GM19099 (cell line): Measurements from ENCODE around the gene INAFM2.

Source experiments
- POLR2A ChIP-seq: IDR thresholded peaks from 3 replicates; pipeline ENCODE4 v1.6.1; 2011; ENCODE audit warnings: low read depth; ENCODE audit not compliant: insufficient read length; ENCODE audit errors: extremely low read depth

Gene INAFM2

DNA sequence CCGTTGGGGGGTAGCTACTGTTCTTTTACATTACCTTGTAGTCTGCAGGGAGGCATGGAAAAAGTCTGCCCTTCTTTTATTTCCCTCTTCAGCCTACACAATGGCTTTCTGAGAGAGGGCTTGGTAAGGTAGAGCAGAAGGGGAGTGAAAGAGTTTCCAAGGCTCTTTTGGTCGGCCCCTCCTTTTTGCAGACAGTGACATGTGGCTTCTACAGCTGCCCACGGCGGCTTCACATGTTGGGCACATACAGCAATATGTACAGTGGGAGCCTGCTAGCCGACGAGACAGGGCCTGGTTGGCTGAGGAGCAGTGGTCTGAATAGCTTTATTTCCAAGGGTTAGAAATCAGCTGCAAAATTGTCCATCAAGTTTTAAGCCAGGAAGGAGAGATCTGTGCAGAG lies 4.0 kb downstream of the INAFM2 start:
- TF ChIP-seq POLR2A, result no peak

DNA sequence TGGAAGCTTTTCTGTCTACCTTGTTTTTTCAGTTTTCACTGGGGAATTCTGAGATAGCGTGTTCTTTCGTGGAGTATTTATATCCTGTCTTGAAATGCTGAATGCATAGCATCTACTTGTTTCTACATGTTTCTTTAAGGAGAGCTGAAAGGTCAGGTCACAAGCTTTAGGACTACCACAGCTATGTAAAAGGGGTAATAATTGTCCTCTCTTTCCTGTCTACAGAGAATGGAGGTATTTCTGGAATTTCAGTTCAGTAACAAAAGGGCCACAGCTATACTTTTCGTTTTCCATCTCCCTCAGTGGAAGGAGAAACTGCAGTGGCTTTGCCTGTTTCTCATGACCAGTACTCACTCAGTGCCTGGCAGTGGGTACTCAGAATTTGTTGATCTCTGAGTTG lies 4.7 kb downstream of the INAFM2 start:
- TF ChIP-seq POLR2A, result no peak

DNA sequence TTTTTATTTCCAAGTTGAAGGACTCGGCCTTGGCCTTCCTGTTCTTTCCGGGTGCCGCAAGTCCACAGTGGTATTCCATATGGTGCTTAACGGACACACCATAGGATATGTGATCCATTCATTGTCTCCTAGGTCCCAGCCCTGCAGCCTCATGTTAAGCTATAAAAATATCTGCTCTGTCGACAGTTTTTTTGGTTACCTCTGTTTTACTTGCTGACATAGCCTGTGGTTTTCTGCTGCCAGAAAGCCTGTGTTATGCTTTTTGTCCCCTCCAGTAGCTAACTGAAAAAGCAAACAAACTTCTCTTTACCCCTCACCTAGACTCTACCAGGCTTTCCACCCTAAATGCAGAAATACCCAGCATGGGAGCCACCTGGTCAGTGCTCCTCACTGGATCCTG lies 5.3 kb downstream of the INAFM2 start:
- no peak for TF ChIP-seq POLR2A

DNA sequence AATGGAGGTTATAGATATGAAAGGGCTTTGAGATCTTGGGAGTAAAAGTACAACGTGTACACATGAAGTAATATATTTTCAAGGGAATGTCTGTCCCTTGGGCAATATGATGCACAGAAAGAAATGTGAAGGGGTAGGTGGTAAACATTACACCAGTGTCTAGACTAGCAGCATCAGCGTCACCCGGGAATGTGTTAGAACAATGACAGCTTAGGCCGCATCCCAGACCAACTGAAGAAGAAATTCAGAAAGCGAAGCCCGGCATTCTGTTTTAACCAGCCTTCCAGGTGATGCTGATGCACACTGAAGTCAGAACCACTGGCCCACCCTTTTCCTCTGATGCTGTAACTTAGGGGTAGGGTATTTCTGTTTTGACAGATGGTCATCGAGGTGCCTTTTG lies 6.3 kb downstream of the INAFM2 start:
- no peak for TF ChIP-seq POLR2A

DNA sequence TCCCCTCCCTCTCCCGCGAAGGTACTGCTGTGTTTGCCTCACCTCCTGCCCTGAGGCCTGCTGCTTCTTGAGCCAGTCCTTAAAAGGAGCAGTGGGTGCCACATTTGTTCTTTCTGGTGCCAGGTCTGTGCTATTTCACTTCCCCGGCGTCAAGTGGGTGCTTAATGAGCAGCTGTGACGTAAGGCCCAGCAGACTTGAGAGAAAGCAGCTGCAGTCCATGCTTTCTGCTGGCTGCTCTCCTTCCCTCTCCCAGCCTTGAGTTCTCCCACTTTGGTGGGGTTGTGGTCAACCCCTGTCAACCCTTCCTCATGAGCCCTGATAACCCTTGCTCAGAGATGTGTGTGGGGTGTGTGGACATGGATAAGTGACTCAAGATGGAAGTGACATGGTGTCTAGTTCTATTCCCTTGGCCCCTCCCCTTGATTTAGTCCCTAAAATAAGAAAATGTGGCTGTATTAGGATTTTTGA lies 6.9 kb downstream of the INAFM2 start:
- no peak for TF ChIP-seq POLR2A

DNA sequence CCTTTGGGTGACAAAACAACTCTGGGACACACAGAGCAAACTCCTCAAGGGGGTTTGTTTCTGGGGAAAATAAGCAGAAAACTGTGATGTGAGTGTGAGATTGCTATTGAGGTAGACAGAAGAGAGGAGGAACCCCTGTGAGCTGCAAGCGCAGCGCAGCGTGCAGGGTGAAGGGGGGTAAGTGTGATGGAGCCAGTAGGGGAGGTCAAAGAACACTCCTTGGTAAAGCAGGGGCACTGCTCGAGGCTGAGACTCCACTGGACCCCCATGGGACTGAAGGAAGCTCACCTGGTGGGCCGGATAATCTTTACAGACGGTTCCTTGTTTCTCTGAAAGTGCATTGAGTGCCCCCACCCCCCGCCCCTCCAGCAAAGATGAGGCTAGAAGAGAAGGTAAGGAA lies 7.5 kb downstream of the INAFM2 start:
- no peak for TF ChIP-seq POLR2A

DNA sequence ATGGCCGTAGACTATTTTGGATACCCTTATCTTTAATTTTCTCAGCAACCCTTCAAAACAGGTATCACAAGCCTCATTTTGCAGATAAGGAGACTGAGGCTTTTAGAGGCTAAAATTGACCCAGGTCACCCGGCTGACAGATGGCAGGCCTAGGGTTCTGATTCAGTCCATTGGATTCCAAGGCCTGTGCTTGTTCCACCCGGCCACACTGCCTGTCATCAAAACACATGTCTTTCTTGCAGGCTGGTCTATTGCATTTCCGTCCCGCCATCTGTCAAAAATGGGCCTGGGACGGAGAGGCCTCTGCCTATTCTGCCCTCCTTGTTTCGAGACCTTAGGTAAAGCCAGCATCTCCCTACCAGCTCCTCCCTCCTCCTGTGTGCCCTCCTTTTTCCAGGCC lies 8.1 kb downstream of the INAFM2 start:
- TF ChIP-seq POLR2A, result no peak

DNA sequence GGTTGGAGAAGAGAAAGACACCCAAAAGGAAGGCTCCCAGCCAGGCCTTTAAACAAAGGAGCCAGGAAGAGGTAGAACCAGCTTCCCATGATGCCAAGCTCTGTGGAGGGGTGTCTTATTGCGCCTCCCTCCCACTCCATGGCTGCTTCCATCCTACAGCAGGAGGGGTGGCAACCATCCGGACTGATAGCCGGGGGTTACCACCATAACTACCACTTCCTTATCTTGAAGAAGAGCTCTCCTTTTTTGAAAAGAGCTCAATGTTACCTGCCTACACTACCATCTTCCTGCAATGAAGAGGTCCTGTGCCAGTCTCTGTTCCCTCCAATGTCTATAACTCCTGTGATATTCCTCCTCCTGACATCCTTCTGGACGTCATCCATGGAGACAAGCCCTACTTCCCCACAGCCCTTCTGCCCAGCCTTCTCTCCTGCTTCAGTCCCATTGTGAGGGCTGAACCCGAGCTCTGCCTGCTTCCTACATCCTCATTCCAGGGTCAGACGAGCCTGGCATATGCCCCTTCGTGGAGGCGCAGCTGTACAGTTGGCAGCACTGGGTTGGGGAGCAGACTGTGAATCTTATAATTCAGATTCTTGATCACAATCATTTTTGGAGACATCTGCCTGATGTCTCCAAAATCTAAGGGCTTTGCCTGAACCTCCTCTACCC lies 8.8 kb downstream of the INAFM2 start:
- TF ChIP-seq POLR2A, result no peak

DNA sequence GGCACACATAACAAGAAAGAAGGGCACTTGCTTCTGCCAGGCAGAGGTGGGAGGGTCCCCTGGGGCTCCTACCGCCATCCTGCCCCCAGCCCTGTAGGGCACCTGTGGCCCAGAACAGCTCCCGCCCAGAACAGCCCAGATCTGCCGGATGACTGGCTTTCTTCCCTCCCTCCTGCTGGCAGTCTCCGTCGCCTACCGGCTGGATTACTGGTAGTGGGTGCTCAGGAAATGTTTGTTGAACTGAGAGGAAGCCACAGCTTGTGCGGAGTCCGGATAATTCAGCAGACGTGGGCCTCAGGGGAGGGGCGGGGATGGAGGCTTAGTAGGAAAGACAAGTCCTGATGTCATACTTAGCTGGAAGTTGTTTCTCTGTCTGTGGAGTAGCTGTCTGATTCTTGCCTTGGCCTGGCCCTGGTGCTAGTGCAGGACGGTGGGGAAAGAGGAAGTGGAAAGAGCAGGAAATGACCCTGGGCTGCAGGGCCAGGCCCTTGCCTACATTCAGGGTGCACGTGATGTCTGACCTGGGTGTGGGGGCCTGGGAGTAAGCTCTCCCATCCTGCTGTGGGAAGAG lies 10.5 kb downstream of the INAFM2 start:
- TF ChIP-seq POLR2A, result no peak

DNA sequence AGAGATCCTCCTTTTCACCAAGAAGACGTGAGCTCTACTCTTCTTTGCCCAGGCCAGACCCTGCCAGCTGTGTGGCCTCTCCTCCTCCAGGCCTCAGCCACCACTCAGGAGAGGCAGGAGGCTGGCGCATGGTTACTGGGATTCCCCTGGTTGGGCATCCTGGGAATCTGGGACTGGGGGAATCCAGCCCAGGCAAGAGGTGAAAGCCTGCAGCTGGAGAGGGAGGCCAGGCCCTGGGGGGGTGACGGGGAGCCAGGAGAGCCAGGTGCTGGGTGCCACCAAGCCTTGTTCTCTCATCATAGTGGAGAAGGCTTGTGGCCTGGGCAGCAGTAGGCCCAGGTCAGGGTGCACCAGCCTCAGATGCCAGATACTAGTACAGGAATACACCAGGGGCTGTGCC lies 11.0 kb downstream of the INAFM2 start:
- TF ChIP-seq POLR2A, result no peak

DNA sequence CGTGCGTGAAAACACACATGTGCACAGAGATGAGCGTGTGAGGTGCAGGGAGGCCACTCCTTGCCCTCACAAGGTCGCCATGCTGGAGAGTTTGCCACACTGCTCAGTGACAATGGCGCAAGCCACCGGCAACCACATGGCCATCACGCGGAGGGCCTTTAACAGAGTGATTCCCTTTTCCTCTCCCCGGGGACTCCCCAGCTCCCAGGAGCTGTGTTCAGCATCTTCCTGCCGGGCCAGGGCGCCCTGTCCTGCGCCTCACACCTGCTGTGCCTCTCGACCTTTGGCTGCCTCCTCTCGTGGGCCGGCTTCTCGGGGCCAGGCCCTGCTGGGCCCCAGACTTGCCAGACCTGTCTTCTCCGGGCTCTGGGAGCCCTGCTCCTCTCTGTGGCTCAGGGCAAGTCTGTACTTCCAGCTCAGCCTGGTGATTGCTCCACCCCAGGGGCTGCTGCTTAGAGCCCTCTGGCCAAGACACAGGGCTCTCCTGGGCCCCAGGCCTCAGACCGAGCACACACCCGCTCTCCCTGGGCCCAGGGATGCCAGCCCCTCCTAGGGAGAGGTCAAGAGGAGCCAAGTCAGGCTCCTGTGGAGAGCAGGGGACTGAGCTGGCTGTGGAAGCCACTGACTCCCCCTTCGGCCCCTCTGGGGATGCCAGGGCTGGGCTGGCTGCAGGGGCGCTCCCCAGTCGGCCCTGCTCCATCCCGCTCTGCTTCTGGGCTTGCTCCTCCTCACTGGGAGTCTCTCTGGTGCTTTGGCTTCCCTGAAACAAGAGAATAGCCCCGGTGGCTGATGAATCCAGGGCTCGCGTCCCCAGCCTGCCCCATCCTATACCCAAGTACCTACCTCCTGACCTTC lies 11.7 kb downstream of the INAFM2 start:
- TF ChIP-seq POLR2A, result no peak

DNA sequence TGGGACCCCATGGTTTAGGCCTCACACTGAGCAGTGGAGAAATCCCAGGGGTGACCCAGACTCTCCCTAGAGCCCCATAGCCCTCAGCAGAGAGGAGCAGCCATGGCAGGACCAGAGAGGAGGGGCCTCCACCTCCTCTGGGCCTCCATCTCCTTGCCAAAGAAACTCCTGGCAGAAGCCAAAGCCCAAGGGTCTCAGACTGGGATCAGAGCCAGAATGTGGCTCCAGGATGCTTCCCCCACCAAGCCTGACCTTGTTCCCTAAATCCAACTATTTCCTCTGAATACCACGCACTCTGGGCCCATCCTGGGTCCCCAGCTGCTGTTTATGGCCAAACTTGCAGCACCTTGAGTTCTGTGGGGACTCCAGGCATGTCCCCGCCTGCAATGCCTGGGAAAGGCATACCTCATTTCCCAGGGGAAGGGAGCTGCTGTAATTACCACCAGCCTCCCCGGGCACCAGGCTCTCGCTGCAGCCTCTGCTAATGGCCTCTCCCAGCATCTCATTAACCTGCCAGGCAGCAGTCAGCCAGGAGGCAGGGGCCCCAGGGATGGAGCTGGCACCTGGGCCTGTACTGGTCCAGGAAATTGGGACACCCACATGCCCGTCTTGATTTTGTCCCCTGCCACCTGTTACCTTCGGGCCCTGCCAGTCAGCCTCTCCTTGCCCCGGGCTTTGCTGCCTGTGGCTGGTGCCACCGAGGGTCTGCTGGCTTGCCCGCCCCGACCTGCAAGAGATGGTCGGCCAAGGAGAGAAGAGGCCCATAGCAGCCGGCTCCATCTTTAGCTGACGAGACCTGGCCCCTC lies 12.6 kb downstream of the INAFM2 start:
- no peak for TF ChIP-seq POLR2A

DNA sequence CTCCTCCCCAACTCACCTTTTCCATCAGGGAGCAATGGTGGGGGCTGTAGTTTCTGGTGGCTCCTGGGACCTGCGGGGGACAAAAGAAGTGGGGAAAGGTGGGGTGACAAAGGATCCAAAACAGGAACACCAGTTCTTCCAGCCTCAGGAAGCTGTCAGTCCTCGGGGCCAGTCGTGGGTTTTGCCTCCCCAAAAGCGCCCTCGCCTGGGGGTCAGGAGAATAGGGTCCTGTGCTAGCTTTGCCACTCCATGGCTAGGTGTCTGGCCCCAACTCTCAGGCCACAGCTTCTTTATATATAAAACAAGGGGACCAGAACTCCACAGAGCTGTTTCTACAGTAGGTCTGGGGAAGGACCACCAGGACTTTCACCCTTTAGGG lies 13.2 kb downstream of the INAFM2 start:
- TF ChIP-seq POLR2A, result no peak

DNA sequence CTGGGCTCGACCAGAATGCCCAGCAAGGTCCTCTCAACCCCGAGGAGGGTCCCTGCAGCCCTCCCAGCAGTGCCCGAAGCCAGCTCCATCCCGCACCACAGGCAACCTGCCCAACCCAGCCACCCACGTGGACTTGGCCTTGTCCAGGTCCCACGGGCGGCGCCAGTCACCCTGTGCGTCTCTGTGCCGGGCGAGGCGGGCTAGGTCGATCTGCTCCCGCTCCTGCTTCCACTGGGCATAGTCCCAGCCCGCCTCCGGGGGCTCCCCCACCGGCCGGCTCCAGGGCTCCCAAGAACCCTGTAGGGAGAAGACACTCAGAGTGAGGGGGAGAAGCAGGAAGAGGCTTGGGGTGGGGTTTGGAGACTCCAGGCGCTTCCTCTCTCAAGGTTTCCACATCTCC lies 14.1 kb downstream of the INAFM2 start:
- TF ChIP-seq POLR2A, result no peak

DNA sequence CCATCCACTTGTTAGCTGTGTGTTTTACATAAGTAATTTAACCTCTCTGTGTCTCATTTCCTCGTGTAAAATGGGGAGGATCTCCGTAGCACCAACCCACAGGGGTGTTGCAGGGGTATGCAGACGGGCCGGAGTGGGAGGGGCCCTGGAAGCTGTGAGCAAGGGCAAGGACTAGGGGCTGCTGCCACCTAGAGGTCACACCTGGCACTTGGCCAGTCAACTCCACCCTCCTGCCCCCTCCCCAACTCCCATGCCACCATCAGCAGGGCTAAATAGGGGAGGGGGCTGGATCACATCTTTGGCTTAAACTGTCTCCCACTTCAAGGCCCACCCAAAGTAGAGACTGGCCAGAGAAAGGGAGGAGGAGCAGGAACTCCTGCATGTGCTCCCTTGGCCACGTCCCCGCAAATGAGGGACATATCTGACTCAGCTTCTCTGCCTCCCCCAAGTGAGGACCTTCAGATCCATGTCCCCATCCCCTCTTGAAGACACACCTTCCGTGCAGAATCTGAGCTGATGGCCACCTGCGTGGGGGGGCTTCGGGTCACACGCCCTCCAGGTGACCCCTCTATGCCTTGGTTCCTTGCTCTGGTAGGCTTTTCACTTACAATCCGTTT lies 14.7 kb downstream of the INAFM2 start:
- TF ChIP-seq POLR2A, result no peak
